ENCODE data around the gene TMC3.

Gene TMC3

DNA sequence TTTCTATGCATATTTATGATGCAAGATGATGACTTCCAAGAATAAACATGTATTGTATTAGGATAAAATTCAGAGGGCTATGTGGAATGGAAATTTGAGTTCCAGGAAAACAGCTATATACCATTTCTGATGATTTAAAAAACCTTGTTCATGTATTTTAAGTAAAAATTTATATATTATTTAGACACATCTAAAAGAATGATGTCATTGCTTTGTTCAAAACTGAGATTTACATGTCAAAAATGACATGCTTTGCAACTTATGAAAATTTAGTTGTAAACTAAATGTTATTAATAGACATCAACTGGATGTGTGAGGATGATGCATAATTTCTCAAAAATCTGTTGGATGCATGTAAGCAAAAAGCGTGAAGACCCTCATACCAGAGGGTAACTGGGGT lies 52.3 kb downstream of the TMC3 start:
- no peak for DNase-seq

- DNase-seq = no peak
These were observed 56.4 kb downstream of the TMC3 start for GRCh38 chr15:81317642-81318017.

GRCh38 chr15:81316267-81316666 lies 57.7 kb downstream of the TMC3 start:
- DNase-seq = no peak

DNA sequence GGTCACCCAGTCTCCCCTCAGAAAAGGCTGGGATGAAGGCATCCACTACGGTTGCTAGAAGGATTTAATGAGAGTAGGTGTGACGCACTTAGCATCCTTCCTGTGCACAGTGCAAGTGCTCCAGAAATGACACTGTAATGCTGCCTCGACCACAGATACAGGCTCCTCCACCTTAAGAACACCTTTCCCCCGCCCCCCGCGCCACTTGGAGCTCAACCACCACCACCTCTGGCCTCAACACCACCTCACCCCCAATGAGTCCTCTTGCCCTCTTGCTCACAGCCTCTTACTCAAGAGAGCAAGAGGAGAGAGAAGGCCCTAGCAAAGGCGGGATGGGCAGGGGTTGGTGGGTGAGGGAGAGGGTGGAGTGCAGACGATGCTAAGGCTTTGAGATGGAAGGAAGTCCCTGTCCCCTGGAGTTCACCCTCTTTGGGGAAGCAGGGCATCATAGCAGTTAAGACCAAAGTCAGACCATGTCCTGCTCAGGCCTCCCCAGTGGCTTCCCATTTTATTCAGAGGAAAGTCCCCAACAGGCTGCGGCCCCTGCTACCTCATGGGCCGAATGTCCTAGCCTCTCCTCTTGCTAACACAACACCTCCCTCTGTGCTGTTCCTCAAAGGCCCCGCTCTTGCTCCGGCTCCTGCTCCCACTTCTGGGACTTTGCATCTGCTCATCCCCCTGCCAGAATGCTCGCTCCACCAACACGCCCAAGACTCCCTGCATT lies 58.4 kb downstream of the TMC3 start:
- DNase-seq = peak; percentile 36

DNA sequence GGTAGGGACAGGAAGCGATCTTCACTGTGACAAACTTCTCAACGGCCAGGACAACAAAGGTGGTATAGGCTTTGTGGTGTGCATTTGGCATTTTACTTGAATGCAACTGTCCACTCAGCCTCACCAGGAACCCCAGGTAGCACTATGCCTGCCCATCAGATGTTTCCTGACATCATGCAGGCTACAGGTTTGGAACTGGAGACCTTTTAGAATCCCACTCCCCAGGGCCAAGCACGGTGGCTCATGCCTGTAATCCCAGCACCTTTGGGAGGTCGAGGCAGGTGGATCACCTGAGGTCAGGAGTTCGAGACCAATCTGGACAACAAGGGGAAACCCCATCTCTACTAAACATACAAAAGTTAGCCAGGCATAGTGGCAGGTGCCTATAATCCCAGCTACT lies 59.6 kb downstream of the TMC3 start:
- DNase-seq = no peak

DNA sequence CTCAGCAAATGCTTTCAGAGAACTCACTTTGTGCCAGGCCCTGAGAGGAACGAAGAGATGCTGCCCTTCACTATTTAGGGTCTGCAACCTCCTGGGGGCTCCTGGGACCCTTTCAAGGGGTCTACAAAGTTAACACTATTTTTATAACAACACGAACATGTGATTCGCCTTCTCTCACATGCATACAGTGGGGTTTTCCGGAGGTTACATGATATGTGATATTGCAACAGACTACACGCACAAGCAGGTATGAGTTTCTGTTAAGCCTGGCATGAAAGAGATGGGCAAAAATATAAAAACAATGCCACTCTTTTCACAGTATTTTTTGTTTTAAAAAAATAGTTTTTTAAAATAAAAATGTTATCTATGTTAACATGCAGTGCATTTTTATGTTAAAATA lies 60.3 kb downstream of the TMC3 start:
- no peak for DNase-seq

GRCh38 chr15:81312790-81313543 lies 61.0 kb downstream of the TMC3 start:
- DNase-seq = no peak

GRCh38 chr15:81311752-81312464 lies 62.1 kb downstream of the TMC3 start:
- no peak for DNase-seq

DNA sequence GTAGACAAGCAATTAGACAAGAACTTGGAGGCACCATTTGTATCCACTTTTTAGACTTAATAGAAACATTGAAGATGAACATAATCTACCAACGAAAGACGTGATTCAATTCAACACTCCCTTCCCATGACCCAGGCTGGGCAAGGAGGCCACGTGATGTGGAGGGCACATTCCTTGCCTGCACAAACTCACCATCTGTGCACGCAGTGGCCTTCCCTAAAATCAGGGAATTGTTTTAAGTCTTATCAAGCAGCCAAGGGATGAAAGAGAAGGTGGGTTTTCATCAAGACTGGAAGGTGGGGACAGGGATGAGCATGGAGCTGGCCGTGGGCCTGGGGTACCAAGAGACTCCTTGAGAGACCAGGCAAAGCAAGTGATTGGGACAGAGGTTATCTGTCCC lies 63.5 kb downstream of the TMC3 start:
- DNase-seq = no peak

GRCh38 chr15:81309647-81310450 lies 64.2 kb downstream of the TMC3 start:
- no peak for DNase-seq

DNA sequence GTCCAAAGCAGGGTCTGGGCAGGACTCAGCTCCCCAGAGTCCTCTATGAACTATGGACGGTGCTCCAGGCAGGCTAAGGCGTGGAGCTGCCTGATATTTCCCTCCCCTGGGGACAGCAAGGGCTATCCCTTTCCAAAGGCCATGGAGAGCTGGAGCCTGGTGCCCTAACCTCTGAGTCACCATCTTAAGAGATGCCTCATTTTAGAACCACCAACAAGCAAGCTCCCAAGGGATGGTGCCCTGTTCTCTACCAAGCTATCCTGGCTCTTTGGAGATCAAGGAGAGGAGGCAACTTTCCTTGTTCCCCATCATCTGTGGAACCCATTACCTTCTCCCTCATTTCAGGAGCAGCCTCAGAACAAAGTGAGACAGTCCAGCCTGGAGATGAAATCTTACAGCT lies 65.8 kb downstream of the TMC3 start:
- no peak for DNase-seq

DNA sequence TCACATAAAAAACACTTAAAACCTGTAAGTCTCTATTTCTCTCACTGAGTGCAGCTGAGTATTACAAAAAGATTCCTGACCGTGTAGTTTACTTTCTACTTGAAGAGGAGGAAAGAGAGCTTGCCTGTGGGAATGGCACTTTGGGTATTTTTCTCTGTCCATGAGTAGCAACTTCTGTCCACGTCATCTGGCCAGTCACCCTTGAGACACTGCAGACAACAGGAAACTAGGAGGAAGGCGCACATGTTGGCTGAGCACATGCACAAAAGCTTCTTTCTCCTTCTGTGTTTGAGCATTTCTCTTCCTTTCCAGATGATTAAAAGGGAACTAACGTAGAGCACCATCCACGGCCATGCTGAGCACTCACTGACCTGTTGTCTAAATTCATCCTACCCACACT lies 69.8 kb downstream of the TMC3 start:
- no peak for DNase-seq

DNA sequence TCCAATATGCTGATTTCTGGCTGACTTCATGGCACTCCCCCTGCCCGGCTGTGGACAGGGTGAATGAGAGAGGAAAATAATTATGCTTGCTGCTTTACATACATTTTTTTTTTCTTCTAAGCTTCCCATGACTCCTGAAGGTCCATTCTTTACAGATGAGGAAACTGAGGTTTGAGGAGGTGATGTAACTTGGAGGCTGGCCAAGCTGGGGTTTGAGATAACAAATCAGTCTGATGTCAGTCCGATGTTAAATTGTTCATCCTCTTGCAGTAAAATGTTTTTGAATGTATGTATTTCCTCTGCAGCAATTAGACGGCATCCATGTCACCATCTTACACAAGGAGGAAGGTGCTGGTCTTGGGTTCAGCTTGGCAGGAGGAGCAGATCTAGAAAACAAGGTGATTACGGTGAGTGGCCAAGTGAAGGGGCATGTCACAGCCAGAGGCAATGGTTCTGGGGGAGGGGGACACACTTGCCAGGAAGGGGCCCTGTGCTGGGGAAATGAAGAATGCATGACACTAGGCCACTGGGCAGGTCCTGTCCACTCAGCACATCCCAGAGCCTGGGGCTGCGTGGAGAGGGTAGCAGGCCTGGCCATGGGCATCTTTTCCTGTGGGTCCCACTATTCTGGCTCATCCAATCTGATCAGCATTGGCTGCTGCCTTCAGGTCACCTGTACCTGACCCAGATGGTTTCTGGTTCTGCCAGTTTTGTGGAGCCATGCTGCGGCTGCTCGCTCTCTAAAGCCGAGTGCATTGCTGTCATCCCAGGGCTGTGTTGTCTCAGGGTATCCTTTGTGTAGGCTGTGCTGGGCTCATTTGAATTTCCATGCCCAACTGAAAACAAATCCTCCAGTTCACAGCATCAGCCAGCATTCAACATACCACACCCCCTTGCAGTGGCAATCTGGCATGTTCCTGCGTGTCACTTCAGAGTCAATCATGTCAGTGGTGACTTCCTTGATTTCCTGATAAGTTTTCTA lies 70.5 kb downstream of the TMC3 start:
- no peak for DNase-seq

- DNase-seq = no peak
These were observed 71.3 kb downstream of the TMC3 start for GRCh38 chr15:81302701-81303109.

GRCh38 chr15:81301815-81302399 lies 72.1 kb downstream of the TMC3 start:
- DNase-seq = no peak

GRCh38 chr15:81301385-81301784 lies 72.6 kb downstream of the TMC3 start:
- no peak for DNase-seq

- no peak for DNase-seq
These were observed 74.3 kb downstream of the TMC3 start for GRCh38 chr15:81299630-81300273.

DNA sequence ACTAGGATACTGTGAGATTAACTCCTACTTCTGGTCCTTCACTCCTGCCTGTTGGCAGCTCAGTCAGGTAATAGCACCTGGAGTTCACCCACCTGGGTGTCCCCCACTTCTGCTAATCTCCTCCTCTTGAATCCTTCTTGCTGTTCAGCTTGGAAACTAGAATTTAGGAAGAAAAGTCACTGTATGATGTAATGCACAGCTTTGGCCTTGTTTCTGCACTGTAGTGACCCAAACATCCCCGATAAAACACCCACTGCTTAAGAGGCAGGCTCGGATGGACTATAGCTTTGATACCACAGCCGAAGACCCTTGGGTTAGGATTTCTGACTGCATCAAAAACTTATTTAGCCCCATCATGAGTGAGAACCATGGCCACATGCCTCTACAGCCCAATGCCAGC lies 74.9 kb downstream of the TMC3 start:
- no peak for DNase-seq

GRCh38 chr15:81298611-81299010 lies 75.4 kb downstream of the TMC3 start:
- no peak for DNase-seq

GRCh38 chr15:81297603-81298575 lies 76.1 kb downstream of the TMC3 start:
- DNase-seq = no peak

Data from activated gamma-delta T cell (primary cell).